OCI-LY1 (cell line): ENCODE results near the gene IRF8.

ENCODE experiments used
- H2AFZ ChIP-seq: fragments of 200-600 bp; sonication (generic), shearing (Covaris generic); 2 replicates; pipeline ENCODE4 v1.6.0; 2014; ENCODE audit warnings: antibody characterized with exemption, mild to moderate bottlenecking, low read length
- H3F3A ChIP-seq: fragments of 200-600 bp; sonication (generic), shearing (Covaris generic); 2 replicates; pipeline ENCODE4 v1.6.0; 2014; ENCODE audit warnings: mild to moderate bottlenecking, antibody characterized with exemption, low read length, moderate library complexity; ENCODE audit not compliant: insufficient read depth
- H3K27ac ChIP-seq: fragments of 200-600 bp; sonication (generic); 2 replicates; pipeline ENCODE4 v1.5.1; 2014; ENCODE audit warnings: low read length, mixed run types, mild to moderate bottlenecking, low read depth; ENCODE audit not compliant: poor library complexity, severe bottlenecking
- H3K27me3 ChIP-seq: fragments of 200-600 bp; sonication (generic); 2 replicates; pipeline ENCODE4 v1.6.0; 2014; ENCODE audit warnings: antibody characterized with exemption, mild to moderate bottlenecking, low read length, moderate library complexity; ENCODE audit not compliant: insufficient read depth
- H3K36me3 ChIP-seq: fragments of 200-600 bp; sonication (generic); 2 replicates; pipeline ENCODE4 v1.6.1; 2014; ENCODE audit warnings: mild to moderate bottlenecking, antibody characterized with exemption, low read length, moderate library complexity, mixed read lengths; ENCODE audit not compliant: insufficient read depth
- H3K4me1 ChIP-seq: fragments of 200-600 bp; sonication (generic); 2 replicates; pipeline ENCODE4 v1.5.1; 2014; ENCODE audit warnings: mild to moderate bottlenecking, low read length, moderate library complexity; ENCODE audit not compliant: insufficient read depth, severe bottlenecking
- H3K4me2 ChIP-seq: fragments of 200-600 bp; sonication (generic), shearing (Covaris generic); 2 replicates; pipeline ENCODE4 v1.6.1; 2014; ENCODE audit warnings: low read length
- H3K4me3 ChIP-seq: fragments of 200-600 bp; sonication (generic); 2 replicates; pipeline ENCODE4 v1.5.1; 2014; ENCODE audit warnings: low read length, low read depth, mild to moderate bottlenecking, mixed read lengths; ENCODE audit not compliant: poor library complexity, severe bottlenecking
- H3K79me2 ChIP-seq: fragments of 200-600 bp; shearing (Covaris generic); 2 replicates; pipeline ENCODE4 v1.6.1; 2016; ENCODE audit warnings: mixed run types, low read length, mixed read lengths; ENCODE audit not compliant: insufficient read depth
- H3K9ac ChIP-seq: fragments of 200-600 bp; sonication (generic), shearing (Covaris generic); 2 replicates; pipeline ENCODE4 v1.6.1; 2014; ENCODE audit warnings: mild to moderate bottlenecking, low read length, mixed read lengths
- H3K9me2 ChIP-seq: fragments of 200-600 bp; sonication (generic), shearing (Covaris generic); 2 replicates; pipeline ENCODE4 v1.6.1; 2014; ENCODE audit warnings: low read depth, mild to moderate bottlenecking, low read length, mixed read lengths
- H3K9me3 ChIP-seq: fragments of 200-600 bp; shearing (Covaris generic); 2 replicates; pipeline ENCODE4 v1.6.1; 2014; ENCODE audit warnings: low read length, mixed read lengths
- H4K20me1 ChIP-seq: fragments of 200-600 bp; sonication (generic), shearing (Covaris generic); 2 replicates; pipeline ENCODE4 v1.6.0; 2016; ENCODE audit warnings: mild to moderate bottlenecking, low read length; ENCODE audit not compliant: insufficient read depth
- EZH2 ChIP-seq: fragments of 200-600 bp; sonication (generic), shearing (Covaris generic); IDR thresholded peaks from 2 replicates; pipeline ENCODE4 v1.8.0; 2017; ENCODE audit warnings: borderline replicate concordance, mixed run types, mild to moderate bottlenecking, antibody characterized with exemption, low read length, moderate library complexity, mixed read lengths
- TF ChIP-seq, protein P1 (sequence below): fragments of 200-600 bp; sonication (generic), shearing (Covaris generic); IDR thresholded peaks from 2 replicates; pipeline ENCODE4 v1.5.1; 2017; ENCODE audit warnings: mild to moderate bottlenecking, antibody characterized with exemption, low read length, moderate library complexity, mixed read lengths

IRF8 gene

DNA sequence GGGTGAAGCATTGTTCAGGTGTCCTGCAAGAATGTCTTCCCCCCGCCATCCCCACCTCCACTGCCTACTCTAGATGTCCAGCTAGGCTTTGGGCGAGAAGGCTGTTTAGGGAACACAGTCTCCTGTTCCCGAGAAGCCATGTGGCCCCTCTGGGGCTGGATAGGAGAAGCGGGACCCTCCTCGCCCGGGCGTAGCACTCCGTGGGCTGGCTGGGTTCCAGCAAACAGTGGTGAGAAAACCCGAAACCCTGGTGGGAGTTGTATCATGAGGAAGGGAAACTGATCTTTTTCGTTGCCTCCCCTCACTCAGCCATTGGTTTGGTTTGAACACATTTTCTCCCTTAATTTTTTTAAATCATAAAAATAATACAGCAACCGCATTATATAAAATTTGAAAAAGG, 56.6 kb downstream of the IRF8 start:
- Histone ChIP-seq H3K9me3 (no peaks in the 10 kb centered on the region), H2AFZ (no peak overlapping the region), H3K36me3 (no peaks in the 10 kb centered on the region), H3K9ac (no peak overlapping the region), H3K27ac (no peak overlapping the region), H3K4me2 (no peak overlapping the region), H3F3A (no peaks in the 10 kb centered on the region), H3K27me3 (peaks cover 3% of the 10 kb centered on the region), H4K20me1 (no peaks in the 10 kb centered on the region), H3K9me2 (no peaks in the 10 kb centered on the region), H3K4me3 (no peak overlapping the region), H3K4me1 (peaks cover 4% of the 10 kb centered on the region), H3K79me2 (no peaks in the 10 kb centered on the region)
- TF ChIP-seq EZH2: no peak
- TF ChIP-seq, protein P1, sequence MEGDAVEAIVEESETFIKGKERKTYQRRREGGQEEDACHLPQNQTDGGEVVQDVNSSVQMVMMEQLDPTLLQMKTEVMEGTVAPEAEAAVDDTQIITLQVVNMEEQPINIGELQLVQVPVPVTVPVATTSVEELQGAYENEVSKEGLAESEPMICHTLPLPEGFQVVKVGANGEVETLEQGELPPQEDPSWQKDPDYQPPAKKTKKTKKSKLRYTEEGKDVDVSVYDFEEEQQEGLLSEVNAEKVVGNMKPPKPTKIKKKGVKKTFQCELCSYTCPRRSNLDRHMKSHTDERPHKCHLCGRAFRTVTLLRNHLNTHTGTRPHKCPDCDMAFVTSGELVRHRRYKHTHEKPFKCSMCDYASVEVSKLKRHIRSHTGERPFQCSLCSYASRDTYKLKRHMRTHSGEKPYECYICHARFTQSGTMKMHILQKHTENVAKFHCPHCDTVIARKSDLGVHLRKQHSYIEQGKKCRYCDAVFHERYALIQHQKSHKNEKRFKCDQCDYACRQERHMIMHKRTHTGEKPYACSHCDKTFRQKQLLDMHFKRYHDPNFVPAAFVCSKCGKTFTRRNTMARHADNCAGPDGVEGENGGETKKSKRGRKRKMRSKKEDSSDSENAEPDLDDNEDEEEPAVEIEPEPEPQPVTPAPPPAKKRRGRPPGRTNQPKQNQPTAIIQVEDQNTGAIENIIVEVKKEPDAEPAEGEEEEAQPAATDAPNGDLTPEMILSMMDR: no peak

DNA sequence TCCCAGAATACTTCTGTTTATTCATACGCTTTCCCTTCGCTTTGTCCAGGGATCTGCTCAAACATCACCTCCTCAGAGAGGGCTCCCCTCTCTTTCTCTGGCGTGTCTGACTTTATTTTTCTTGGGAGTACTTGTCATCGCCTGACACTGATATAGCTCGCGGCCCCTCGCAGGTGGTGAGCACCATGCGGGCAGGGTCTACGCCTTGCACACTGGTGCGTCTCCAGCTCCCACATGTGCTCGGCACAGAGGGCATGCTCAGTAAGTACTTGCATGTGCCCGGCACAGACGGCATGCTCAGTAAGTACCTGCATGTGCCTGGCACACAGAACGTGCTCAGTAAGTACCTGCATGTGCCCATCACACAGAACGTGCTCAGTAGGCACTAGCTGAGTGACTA, 57.5 kb downstream of the IRF8 start:
- no peak overlapping the region for H3K4me2 ChIP-seq
- H3K27me3 ChIP-seq: peaks cover 3% of the 10 kb centered on the region
- no peaks in the 10 kb centered on the region for H3F3A ChIP-seq

DNA sequence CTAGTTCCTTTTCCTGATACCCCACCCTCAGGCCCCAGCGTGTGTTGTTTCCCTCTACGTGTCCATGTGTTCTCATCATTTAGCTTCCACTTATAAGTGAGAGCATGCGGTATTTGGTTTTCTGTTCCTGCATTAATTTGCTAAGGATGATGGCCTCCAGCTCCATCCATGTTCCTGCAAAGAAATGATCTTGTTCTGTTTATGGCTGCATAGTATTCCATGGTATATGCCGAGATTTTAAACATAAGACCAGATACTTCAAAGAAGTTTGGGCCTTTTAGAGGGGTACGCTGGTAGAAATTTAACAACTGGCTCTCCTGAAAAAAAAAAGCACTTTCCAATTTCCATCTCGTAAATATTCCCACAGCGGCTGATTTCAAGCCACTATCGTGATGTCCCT, 59.8 kb downstream of the IRF8 start:
- H3K9ac ChIP-seq: no peak overlapping the region
- H3K79me2 ChIP-seq: no peaks in the 10 kb centered on the region
- H3K4me3 ChIP-seq: no peak overlapping the region
- no peaks in the 10 kb centered on the region for H3K36me3 ChIP-seq
- no peaks in the 10 kb centered on the region for H3K9me3 ChIP-seq
- H3K27ac ChIP-seq: no peak overlapping the region
- no peak overlapping the region for H3K4me2 ChIP-seq
- no peaks in the 10 kb centered on the region for H4K20me1 ChIP-seq
- peaks cover under 1% of the 10 kb centered on the region for H3K27me3 ChIP-seq
- no peak for TF ChIP-seq EZH2
- TF ChIP-seq, protein P1: no peak
- H3K4me1 ChIP-seq: peaks cover 11% of the 10 kb centered on the region
- no peaks in the 10 kb centered on the region for H3K9me2 ChIP-seq
- no peaks in the 10 kb centered on the region for H3F3A ChIP-seq
- H2AFZ ChIP-seq: no peak overlapping the region

More for the DNA sequence above, 57.5 kb downstream of the IRF8 start:
- Histone ChIP-seq H3K4me3 (no peak overlapping the region), H3K27ac (no peak overlapping the region), H3K9me3 (no peaks in the 10 kb centered on the region), H3K9me2 (no peaks in the 10 kb centered on the region), H3K4me1 (peaks cover 4% of the 10 kb centered on the region), H4K20me1 (no peaks in the 10 kb centered on the region), H3K79me2 (no peaks in the 10 kb centered on the region), H3K9ac (no peak overlapping the region), H3K36me3 (no peaks in the 10 kb centered on the region), H2AFZ (no peak overlapping the region)
- TF ChIP-seq EZH2: no peak
- TF ChIP-seq, protein P1: no peak
